Right atrium auricular region (tissue), 2 donors: ENCODE results near the gene ABHD6. TPM values are rescaled to one million over a fixed set of nuclear protein-coding genes. Genes with fewer than 3 reads are reported as not detected.

Experiments
- DNase-seq: peaks from one replicate; pipeline ENCODE4 v3.0.0-alpha.2; 2019; ENCODE audit warnings: low spot score
- H3K27ac ChIP-seq, 2 donors: fragments of 200-600 bp; sonication (generic); 1 replicate in 1 of 2; 2 replicates in 1 of 2; pipeline ENCODE4 v1.5.1; 2016 to 2019
- H3K27me3 ChIP-seq, 2 donors: fragments of 200-600 bp; sonication (generic); one replicate each; pipeline versions ENCODE4 v1.5.1 to v1.6.0; 2017 to 2019
- H3K36me3 ChIP-seq: fragments of 200-600 bp; sonication (generic); one replicate; pipeline ENCODE4 v1.5.1; 2016
- H3K4me1 ChIP-seq, 2 donors: fragments of 200-600 bp; sonication (generic); one replicate each; pipeline versions ENCODE4 v1.5.1 to v1.6.0; 2017 to 2019
- H3K4me3 ChIP-seq, 2 donors: fragments of 200-600 bp; sonication (generic); 1 replicate in 1 of 2; 2 replicates in 1 of 2; pipeline ENCODE4 v1.5.1; 2017 to 2019; ENCODE audit warnings: mild to moderate bottlenecking in 1 of 2, moderate library complexity in 1 of 2
- H3K9me3 ChIP-seq, 2 donors: fragments of 200-600 bp; sonication (generic); one replicate each; pipeline ENCODE4 v1.5.1; 2019
- total RNA-seq, 2 donors: library from RNA; depleted of rRNA; stranded (reverse); fragments of >200 nt; gene quantifications; one replicate each; pipeline ENCODE4 v1.1.0, GENCODE V29; 2016
- TF ChIP-seq, protein P1 (sequence below), 2 donors: fragments of 200-600 bp; sonication (generic); IDR thresholded peaks; one replicate each; pipeline ENCODE4 v1.5.1; 2019; ENCODE audit warnings: antibody characterized with exemption in 2 of 2

ABHD6 gene
- total RNA-seq, 2 donors from 2014 or later = 11.3 to 13.8 TPM

DNA sequence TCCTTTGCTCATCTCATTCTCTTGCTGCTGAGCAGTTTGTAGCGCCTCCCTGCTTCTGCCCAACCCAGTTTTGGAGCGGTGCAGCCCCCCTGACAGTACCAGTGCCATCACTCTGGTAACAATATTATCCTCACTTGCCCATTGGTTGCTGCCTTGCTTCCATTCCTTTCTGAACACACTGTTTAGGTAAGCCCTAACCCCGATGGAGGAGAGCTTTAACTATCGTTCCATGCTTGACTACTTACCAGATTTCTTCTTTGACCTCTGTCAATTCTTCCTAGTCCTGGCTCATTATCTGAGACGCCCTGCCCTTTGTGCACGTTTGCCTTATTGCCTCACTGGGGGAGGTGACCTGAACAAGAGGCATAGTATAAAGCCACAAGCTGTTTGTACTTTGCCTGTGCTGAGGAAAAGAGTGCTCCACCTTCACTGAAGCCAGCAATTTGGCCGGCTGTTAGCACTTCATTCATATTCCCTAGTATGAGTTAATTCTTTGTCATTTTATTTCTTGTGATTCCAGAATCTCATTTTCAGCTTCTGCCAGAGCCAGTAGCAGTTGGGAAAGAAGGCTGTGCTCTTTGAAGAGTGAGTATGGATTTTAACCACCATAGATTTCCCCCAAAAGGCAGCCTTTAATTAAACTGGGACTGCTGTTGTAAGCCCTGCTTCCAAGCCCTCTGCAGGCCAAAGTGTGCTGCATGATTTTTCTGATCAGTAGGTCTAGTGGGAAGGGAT is 11.9 kb downstream of the ABHD6 start:
- DNase-seq = no peak
- Histone ChIP-seq H3K36me3 (no peaks in the 10 kb centered on the region), H3K27ac (no peak overlapping the region), H3K9me3 (no peaks in the 10 kb centered on the region), H3K4me3 (no peak overlapping the region), H3K4me1 (peaks cover 0 to 6% of the 10 kb centered on the region in 2 donors), H3K27me3 (no peaks in the 10 kb centered on the region)
- TF ChIP-seq, protein P1, sequence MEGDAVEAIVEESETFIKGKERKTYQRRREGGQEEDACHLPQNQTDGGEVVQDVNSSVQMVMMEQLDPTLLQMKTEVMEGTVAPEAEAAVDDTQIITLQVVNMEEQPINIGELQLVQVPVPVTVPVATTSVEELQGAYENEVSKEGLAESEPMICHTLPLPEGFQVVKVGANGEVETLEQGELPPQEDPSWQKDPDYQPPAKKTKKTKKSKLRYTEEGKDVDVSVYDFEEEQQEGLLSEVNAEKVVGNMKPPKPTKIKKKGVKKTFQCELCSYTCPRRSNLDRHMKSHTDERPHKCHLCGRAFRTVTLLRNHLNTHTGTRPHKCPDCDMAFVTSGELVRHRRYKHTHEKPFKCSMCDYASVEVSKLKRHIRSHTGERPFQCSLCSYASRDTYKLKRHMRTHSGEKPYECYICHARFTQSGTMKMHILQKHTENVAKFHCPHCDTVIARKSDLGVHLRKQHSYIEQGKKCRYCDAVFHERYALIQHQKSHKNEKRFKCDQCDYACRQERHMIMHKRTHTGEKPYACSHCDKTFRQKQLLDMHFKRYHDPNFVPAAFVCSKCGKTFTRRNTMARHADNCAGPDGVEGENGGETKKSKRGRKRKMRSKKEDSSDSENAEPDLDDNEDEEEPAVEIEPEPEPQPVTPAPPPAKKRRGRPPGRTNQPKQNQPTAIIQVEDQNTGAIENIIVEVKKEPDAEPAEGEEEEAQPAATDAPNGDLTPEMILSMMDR (IDR thresholded peaks at IDR 0.05) = no peak

- Histone ChIP-seq H3K27ac (no peak overlapping the region), H3K4me3 (no peak overlapping the region), H3K4me1 (peaks cover 0 to 6% of the 10 kb centered on the region in 2 donors), H3K9me3 (no peaks in the 10 kb centered on the region), H3K36me3 (no peaks in the 10 kb centered on the region), H3K27me3 (no peaks in the 10 kb centered on the region)
- TF ChIP-seq, protein P1 (IDR thresholded peaks at IDR 0.05) = no peak
- no peak for DNase-seq
Measured at GRCh38 chr3:58250093-58250707, 12.6 kb downstream of the ABHD6 start.

DNA sequence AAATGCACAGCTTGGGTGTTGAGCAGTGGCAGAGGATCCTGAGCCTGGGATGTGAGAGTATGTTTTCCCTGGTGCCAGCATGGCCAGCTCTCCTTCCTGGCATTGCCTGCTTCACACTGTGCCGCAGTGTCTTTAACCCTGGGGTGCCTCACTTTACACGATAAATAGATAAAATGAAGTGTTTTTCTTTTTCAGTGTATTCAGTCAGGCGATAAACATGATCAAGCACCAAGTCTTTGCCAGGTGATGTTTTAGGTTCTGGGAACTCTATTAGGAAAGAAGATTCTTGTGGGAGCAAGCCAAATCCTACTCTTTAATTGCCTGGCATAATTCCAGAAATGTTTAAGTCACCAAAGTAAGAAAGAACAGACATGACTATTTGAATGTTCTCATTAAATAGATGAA is 14.0 kb downstream of the ABHD6 start:
- no peaks in the 10 kb centered on the region for H3K4me1 ChIP-seq
- no peak for DNase-seq

DNA sequence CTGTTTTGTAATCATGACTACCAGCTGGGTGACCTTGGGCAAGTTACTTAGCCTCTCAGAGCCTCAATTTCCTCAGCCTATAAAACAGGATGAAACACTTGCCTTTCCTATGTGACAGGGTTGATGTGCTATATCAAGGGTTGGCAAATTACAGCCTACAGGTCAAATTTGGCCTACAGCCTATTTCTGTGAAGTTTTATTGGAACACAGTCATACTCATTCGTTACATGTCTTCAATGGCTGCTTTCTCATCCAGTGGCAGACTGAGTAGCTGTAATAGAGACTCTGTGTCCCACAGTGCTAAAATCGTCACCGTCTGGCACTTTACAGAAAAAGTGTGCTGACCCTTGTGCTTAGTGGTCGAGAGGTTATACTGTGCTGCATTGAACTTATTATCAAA is 16.6 kb downstream of the ABHD6 start:
- Histone ChIP-seq H3K4me3 (no peak overlapping the region), H3K36me3 (peaks cover 5% of the 10 kb centered on the region)

More for the DNA sequence above, 14.0 kb downstream of the ABHD6 start:
- Histone ChIP-seq H3K9me3 (no peaks in the 10 kb centered on the region), H3K4me3 (no peak overlapping the region), H3K27me3 (no peaks in the 10 kb centered on the region), H3K36me3 (no peaks in the 10 kb centered on the region), H3K27ac (no peak overlapping the region)
- TF ChIP-seq, protein P1 (IDR thresholded peaks at IDR 0.05) = no peak

DNA sequence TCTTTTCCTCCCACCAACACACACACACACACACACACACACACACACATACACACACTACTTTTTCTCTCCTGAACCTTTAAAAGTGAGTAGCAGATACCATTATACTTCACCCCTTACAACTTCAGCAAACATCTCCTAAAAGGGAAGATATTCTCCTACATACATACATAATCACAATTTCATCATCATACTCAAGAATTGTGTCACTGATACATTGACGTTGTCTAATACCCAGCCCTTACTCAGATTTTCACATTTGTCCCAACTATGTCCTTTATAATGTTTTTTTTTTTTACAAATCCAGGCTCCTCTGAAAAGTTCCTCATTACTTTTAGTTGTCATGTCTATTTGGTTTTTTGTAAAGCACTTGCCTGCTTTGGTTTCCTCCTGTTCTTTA is 18.5 kb downstream of the ABHD6 start:
- H3K27ac ChIP-seq = no peak overlapping the region
- no peaks in the 10 kb centered on the region for H3K9me3 ChIP-seq
- H3K27me3 ChIP-seq = no peaks in the 10 kb centered on the region
- H3K4me1 ChIP-seq = no peaks in the 10 kb centered on the region
- peaks cover 5% of the 10 kb centered on the region for H3K36me3 ChIP-seq
- TF ChIP-seq, protein P1 (IDR thresholded peaks at IDR 0.05) = no peak
- DNase-seq = no peak
- H3K4me3 ChIP-seq = no peak overlapping the region

More for the DNA sequence above, 16.6 kb downstream of the ABHD6 start:
- TF ChIP-seq, protein P1 (IDR thresholded peaks at IDR 0.05) = no peak
- Histone ChIP-seq H3K27me3 (no peaks in the 10 kb centered on the region), H3K4me1 (no peaks in the 10 kb centered on the region), H3K9me3 (no peaks in the 10 kb centered on the region), H3K27ac (no peak overlapping the region)
- DNase-seq = no peak
